GM12878 (cell line): ENCODE results near the gene VASP. TPM values are rescaled to one million over a fixed set of nuclear protein-coding genes. Genes with fewer than 3 reads are reported as not detected.

ENCODE experiments used
- ATAC-seq: fragments of 200-7000 bp; cut with Tn5 transposase; 3 replicates; pipeline ENCODE4 v1.9.1; 2020; ENCODE audit warnings: mild to moderate bottlenecking, moderate library complexity
- BruUV-seq: library from RNA; stranded (reverse); fragments of 400-500 nt; replicated peaks from 2 replicates; lab custom pipeline; 2021; lab: Mats Ljungman, UMichigan
- CTCF ChIA-PET: fragments of 300-600 bp; sonication (Branson Sonifier 250); formaldehyde crosslinking; extraction: SDS; loops from one replicate; lab custom pipeline; 2021; ENCODE audit warnings: inconsistent platforms; lab: Yijun Ruan, JAX
- POLR2A ChIA-PET: fragments of 350-600 bp; formaldehyde crosslinking; extraction: SDS; loops from one replicate; lab custom pipeline; 2021; ENCODE audit warnings: inconsistent platforms; lab: Charles Lee
- RAD21 ChIA-PET: fragments of 300-600 bp; sonication (Branson Sonifier 250); formaldehyde crosslinking; loops from one replicate; lab custom pipeline; 2023; ENCODE audit warnings: antibody characterized with exemption; ENCODE audit not compliant: unreplicated experiment; lab: Charles Lee
- SMC1A ChIA-PET: fragments of 300-600 bp; sonication (Branson Sonifier 250); formaldehyde crosslinking; loops from one replicate; lab custom pipeline; 2023; ENCODE audit not compliant: unreplicated experiment, uncharacterized antibody; lab: Charles Lee
- DNase-seq: peaks from one replicate; pipeline ENCODE4 v3.0.0-alpha.2; 2011; ENCODE audit warnings: low read depth, low spot score
- FAIRE-seq: peaks from 3 replicates; lab custom pipeline; 2011; peaks lifted over from hg19 to GRCh38; lab: Jason Lieb, UNC
- H2AFZ ChIP-seq: 2 replicates; pipeline ENCODE4 v1.6.0; 2011; ENCODE audit warnings: low read depth, low read length, control low read depth; ENCODE audit not compliant: control insufficient read depth
- H3K27ac ChIP-seq: 2 replicates; pipeline ENCODE4 v1.5.1; 2011; ENCODE audit warnings: control low read depth; ENCODE audit not compliant: control insufficient read depth, insufficient read depth
- H3K27me3 ChIP-seq, 2 experiments: replicated peaks in 1 of 2; 2 replicates each; pipeline versions ENCODE4 v1.6.0 to v1.6.1; 2011; ENCODE audit warnings: low read length in 1 of 2; ENCODE audit not compliant: control insufficient read depth in 2 of 2, insufficient read depth in 2 of 2
- H3K36me3 ChIP-seq, 2 experiments: 2 replicates each; pipeline ENCODE4 v1.5.1; 2011; ENCODE audit warnings: low read length in 1 of 2; ENCODE audit not compliant: control insufficient read depth in 2 of 2, insufficient read depth in 2 of 2
- H3K4me1 ChIP-seq: 2 replicates; pipeline ENCODE4 v1.6.1; 2011; ENCODE audit warnings: mild to moderate bottlenecking, low read length, moderate library complexity, mixed read lengths; ENCODE audit not compliant: control insufficient read depth, insufficient read depth
- H3K4me2 ChIP-seq: 2 replicates; pipeline ENCODE4 v1.6.0; 2011; ENCODE audit warnings: control low read depth; ENCODE audit not compliant: control insufficient read depth, insufficient read depth
- H3K4me3 ChIP-seq: fragments of 200-600 bp; sonication (generic); 2 replicates; pipeline ENCODE4 v1.5.1; 2016
- H3K79me2 ChIP-seq: 2 replicates; pipeline ENCODE4 v1.6.0; 2011; ENCODE audit warnings: low read length; ENCODE audit not compliant: control insufficient read depth, insufficient read depth
- H3K9ac ChIP-seq: 2 replicates; pipeline ENCODE4 v1.8.0; 2011; ENCODE audit warnings: low read length, control low read depth, mixed read lengths; ENCODE audit not compliant: control insufficient read depth, insufficient read depth
- H3K9me3 ChIP-seq: replicated peaks from 3 replicates; pipeline ENCODE4 v1.5.1; 2011; ENCODE audit warnings: mild to moderate bottlenecking, low read length; ENCODE audit not compliant: control insufficient read depth, insufficient read depth
- H4K20me1 ChIP-seq: 2 replicates; pipeline ENCODE4 v1.6.0; 2011; ENCODE audit not compliant: control insufficient read depth, insufficient read depth
- ATF7 ChIP-seq: fragments of 450-650 bp; IDR thresholded peaks from 2 replicates; pipeline ENCODE4 v1.6.1; 2016; ENCODE audit warnings: low read depth, mild to moderate bottlenecking
- BACH1 ChIP-seq: fragments of 450-650 bp; IDR thresholded peaks from 2 replicates; pipeline ENCODE4 v1.6.1; 2017; ENCODE audit warnings: mild to moderate bottlenecking, borderline replicate concordance
- BCL11A ChIP-seq: IDR thresholded peaks from 2 replicates; pipeline ENCODE4 v1.6.1; 2011; ENCODE audit warnings: low read depth, low read length
- BCLAF1 ChIP-seq: fragments of 450-650 bp; IDR thresholded peaks from 2 replicates; pipeline ENCODE4 v1.6.1; 2017; ENCODE audit warnings: antibody characterized with exemption, mild to moderate bottlenecking, moderate library complexity
- DPF2 ChIP-seq: fragments of 450-650 bp; IDR thresholded peaks from 2 replicates; pipeline ENCODE4 v1.6.1; 2017; ENCODE audit warnings: mild to moderate bottlenecking
- EP300 ChIP-seq, 2 experiments: fragments of 150-350 bp in 1 of 2; IDR thresholded peaks; 2 replicates each; pipeline ENCODE4 v1.6.1; 2011 to 2012; ENCODE audit warnings: low read depth in 2 of 2, low read length in 2 of 2, borderline replicate concordance in 1 of 2, improper control_type of control experiment in 1 of 2, inconsistent platforms in 1 of 2; ENCODE audit not compliant: control insufficient read depth in 1 of 2
- IRF3 ChIP-seq: fragments of 450-650 bp; IDR thresholded peaks from 2 replicates; pipeline ENCODE4 v1.6.1; 2014; ENCODE audit warnings: mild to moderate bottlenecking
- POLR2A ChIP-seq: IDR thresholded peaks from 2 replicates; pipeline ENCODE4 v1.6.1; 2011; ENCODE audit warnings: low read depth, mild to moderate bottlenecking, low read length
- PRDM15 ChIP-seq: fragments of 450-650 bp; formaldehyde crosslinking; IDR thresholded peaks from 2 replicates; pipeline ENCODE4 v1.4.0; 2020; ENCODE audit warnings: mild to moderate bottlenecking, moderate library complexity
- RBBP5 ChIP-seq: fragments of 200-600 bp; sonication (generic); conservative IDR thresholded peaks from 2 replicates; pipeline ENCODE4 v1.6.1; 2016
- RELA ChIP-seq: fragments of 450-650 bp; IDR thresholded peaks from 2 replicates; pipeline ENCODE4 v1.8.0; 2014; ENCODE audit warnings: borderline replicate concordance; ENCODE audit not compliant: partially characterized antibody
- SIN3A ChIP-seq: IDR thresholded peaks from 2 replicates; pipeline ENCODE4 v1.6.1; 2012; ENCODE audit warnings: low read depth, low read length, improper control_type of control experiment
- SP1 ChIP-seq: IDR thresholded peaks from one replicate; pipeline ENCODE4 v1.6.1; 2011; ENCODE audit warnings: low read depth, low read length
- SREBF1 ChIP-seq: IDR thresholded peaks from 2 replicates; pipeline ENCODE4 v1.6.1; 2012; ENCODE audit warnings: mild to moderate bottlenecking, low read length
- TBL1XR1 ChIP-seq: IDR thresholded peaks from 2 replicates; pipeline ENCODE4 v1.6.1; 2012; ENCODE audit warnings: low read depth, low read length, improper control_type of control experiment
- WGBS: methylation state at CpG from one replicate; pipeline ENCODE4 v1.1.6; 2016; ENCODE audit warnings: low lambda C conversion rate; ENCODE audit not compliant: insufficient replicate concordance, insufficient coverage; ENCODE audit errors: missing lambda C conversion rate; 5-methylcytosine and 5-hydroxymethylcytosine counted together
- in situ Hi-C: fragments of 300-500 bp; cut with MboI; formaldehyde crosslinking; loops from 9 replicates; pipeline ENCODE4 v1.14.3; 2018; ENCODE audit warnings: mixed read lengths
- intact Hi-C: fragments of 100-400 bp; cut with micrococcal nuclease; formaldehyde crosslinking; loops from one replicate; pipeline ENCODE4 v1.14.2; 2022; ENCODE audit not compliant: unreplicated experiment
- polyA plus RNA-seq, 11 experiments: library from polyadenylated mRNA; depleted of rRNA in 4 of 11; unstranded in 6 of 11; stranded (reverse) in 5 of 11; fragments of >200 nt; fragmentation: Nextera tagmentation in 4 of 11; fragmentation: Illumina TruSeq in 1 of 11; extraction: Ambion mirVana in 4 of 11; extraction: Trizol in 1 of 11; gene quantifications; 1 replicate in 1 of 11; 2 replicates in 10 of 11; pipeline versions ENCODE4 v1.2.1 to v1.2.3, GENCODE V29; 2011 to 2016; ENCODE audit warnings: inconsistent platforms in 2 of 11, missing spikeins in 2 of 11, low read depth in 1 of 11
- total RNA-seq, 4 experiments: library from RNA; depleted of rRNA in 3 of 4; stranded (reverse); fragments of >200 nt in 3 of 4; fragmentation: Illumina TruSeq in 1 of 4; extraction: Trizol in 1 of 4; gene quantifications; 2 replicates each; pipeline versions ENCODE4 v1.2.1 to v1.2.3, GENCODE V29; 2013 to 2021

The VASP gene
- total and polyA plus RNA-seq, 10 of the 15 experiments (the other 5 are each of a cell fraction or from before 2014, with no cell fraction given), result 19.5 to 298 (median 84.8) TPM

GRCh38 chr19:45467456-45468158 lies 39.7 kb upstream of the VASP start, which contains the start of gene FOSB:
Gene FOSB (plus strand): TSS chr19:45467996. CDS start chr19:45468587, 591 bp downstream.
- H3K36me3 ChIP-seq, result no peaks in the 10 kb centered on the region
- peak within 1 kb of the TSS; percentile 73 for H3K27ac ChIP-seq
- FAIRE-seq, result peak; percentile 78
- ChIA-PET POLR2A (interaction anchor here (0.6 to 2.3 kb wide), 13 partner anchors 11 to 349 kb away, joined by 3 to 8 read pairs (median 4); no protein-coding TSS in a partner anchor), SMC1A (interaction anchor here (0.9 to 4.8 kb wide), 7 partner anchors 9 to 63 kb away, joined by 3 to 52 read pairs (median 4); partner anchors contain the start of gene PPP1R13L), CTCF (interaction anchor here (0.7 to 5.2 kb wide), 14 partner anchors 10 to 186 kb away, joined by 3 to 71 read pairs (median 9); no protein-coding TSS in a partner anchor), RAD21 (interaction anchor here (0.6 to 4.3 kb wide), 10 partner anchors 9 to 178 kb away, joined by 3 to 64 read pairs (median 6); no protein-coding TSS in a partner anchor)
- in situ Hi-C loops (loop anchor here (25.0 kb wide), 1 partner anchor 1705 kb away; the partner anchor contains the start of gene SMG9), intact Hi-C loops (loop anchor here (2.0 kb wide), 1 partner anchor 17 kb away; no protein-coding TSS in a partner anchor)
- peaks cover 14% of the 10 kb centered on the region for H3K4me1 ChIP-seq
- H3K79me2 ChIP-seq, result no peaks in the 10 kb centered on the region
- BruUV-seq, result no TSS peak
- peak; percentile 32 for ATAC-seq
- H3K4me2 ChIP-seq, result peak within 1 kb of the TSS; percentile 100
- no peaks in the 10 kb centered on the region; a peak in 2 of 4 replicates for H3K27me3 ChIP-seq
- H4K20me1 ChIP-seq, result peaks cover 3% of the 10 kb centered on the region; the same call in 1 of the 2 replicates
- peak within 1 kb of the TSS; percentile 76 for H3K9ac ChIP-seq
- WGBS, result under 1% methylated on average over 50 of the region's 56 CpGs
- DNase-seq, result no peak
- no peaks in the 10 kb centered on the region for H3K9me3 ChIP-seq
- peak within 1 kb of the TSS; percentile 96 for H2AFZ ChIP-seq
- H3K4me3 ChIP-seq, result peak within 1 kb of the TSS; percentile 82
- TF ChIP-seq RBBP5, result no peak
- peak; percentile 86 for TF ChIP-seq SIN3A
- no peak for TF ChIP-seq SREBF1
- TF ChIP-seq BCL11A, result no peak
- TF ChIP-seq POLR2A, result peak; percentile 83
- TF ChIP-seq SP1, result peak; percentile 50
- TF ChIP-seq DPF2, result peak; percentile 66; the same call in 1 of the 2 replicates
- 0 out of 2 replicates have a peak, but pooled peaks have one; percentile 43 for TF ChIP-seq PRDM15 (CRISPR knock-in tag)
- TF ChIP-seq TBL1XR1, result peak; percentile 70; the same call in 1 of the 2 replicates
- peak; percentile 65 for TF ChIP-seq RELA
- TF ChIP-seq EP300 (IDR thresholded peaks at IDR 0.05; ENCODE audit: borderline replicate concordance in 1 of 2, control insufficient read depth in 1 of 2, low read depth in 2 of 2, low read length in 2 of 2), result no peak
- TF ChIP-seq ATF7, result peak; percentile 99
- no peak for TF ChIP-seq IRF3
- no peak for TF ChIP-seq BACH1
- no peak for TF ChIP-seq BCLAF1
